Ectodermal cell (in vitro differentiated cells): ENCODE data around the gene MINDY1.
A peak's percentile ranks its signal among the peaks of the same experiment; 100 is the strongest.

Experiments used
- H3K27ac ChIP-seq: 2 replicates; pipeline ENCODE4 v1.7.0; 2013; ENCODE audit warnings: mild to moderate bottlenecking, low read depth, low read length; ENCODE audit not compliant: insufficient read depth, poor library complexity, severe bottlenecking
- H3K27me3 ChIP-seq: 2 replicates; pipeline ENCODE4 v1.7.0; 2013; ENCODE audit warnings: mild to moderate bottlenecking, low read length; ENCODE audit not compliant: insufficient read depth, control insufficient read depth, poor library complexity, severe bottlenecking
- H3K36me3 ChIP-seq: one replicate; pipeline ENCODE4 v1.7.0; 2013; ENCODE audit warnings: low read length; ENCODE audit not compliant: control insufficient read depth, insufficient read depth
- H3K4me1 ChIP-seq: one replicate; pipeline ENCODE4 v1.7.0; 2013; ENCODE audit warnings: low read length; ENCODE audit not compliant: control insufficient read depth, insufficient read depth
- H3K4me3 ChIP-seq: 2 replicates; pipeline ENCODE4 v1.7.0; 2013; ENCODE audit warnings: low read depth, low read length, control low read depth; ENCODE audit not compliant: insufficient read depth
- H3K9me3 ChIP-seq: 2 replicates; pipeline ENCODE4 v1.7.0; 2013; ENCODE audit warnings: mild to moderate bottlenecking, low read length, moderate library complexity; ENCODE audit not compliant: control insufficient read depth
- WGBS, 2 experiments: methylation state at CpG; one replicate each; pipeline ENCODE4 v1.1.7; 2013; ENCODE audit warnings: missing lambda C conversion rate in 2 of 2; 5-methylcytosine and 5-hydroxymethylcytosine counted together

The MINDY1 gene

DNA sequence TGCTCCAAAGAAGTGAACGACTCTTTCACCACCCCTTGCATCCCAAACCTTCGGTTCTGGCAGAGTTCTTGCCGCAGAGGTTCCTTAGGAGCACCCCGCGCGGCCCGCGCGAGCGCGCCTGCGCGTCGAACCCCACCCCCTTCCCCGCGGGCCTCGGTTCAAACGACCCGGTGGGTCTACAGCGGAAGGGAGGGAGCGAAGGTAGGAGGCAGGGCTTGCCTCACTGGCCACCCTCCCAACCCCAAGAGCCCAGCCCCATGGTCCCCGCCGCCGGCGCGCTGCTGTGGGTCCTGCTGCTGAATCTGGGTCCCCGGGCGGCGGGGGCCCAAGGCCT lies 40.9 kb upstream of the MINDY1 start, which contains the start of gene C1orf56:
TSS of gene C1orf56 (plus strand) at position 161 of the 334 bp plus-strand sequence. CDS start at position 258, 97 bp downstream.
- H3K27me3 ChIP-seq = no peaks in the 10 kb centered on the region
- peak within 1 kb of the TSS; percentile 93 for H3K4me3 ChIP-seq
- 0 to 1% methylated on average over 29 of the region's 29 CpGs for WGBS, 2 experiments
- no peaks in the 10 kb centered on the region for H3K36me3 ChIP-seq
- peaks cover 3% of the 10 kb centered on the region for H3K4me1 ChIP-seq
- H3K27ac ChIP-seq = peak within 1 kb of the TSS; percentile 71
- no peaks in the 10 kb centered on the region for H3K9me3 ChIP-seq

GRCh38 chr1:151043163-151043562 lies 36.5 kb upstream of the MINDY1 start:
- 94 to 100% methylated on average over 1 of the region's 1 CpG for WGBS, 2 experiments
- no peak overlapping the region for H3K4me3 ChIP-seq
- H3K27ac ChIP-seq = no peak overlapping the region
- no peaks in the 10 kb centered on the region for H3K27me3 ChIP-seq
- H3K4me1 ChIP-seq = no peaks in the 10 kb centered on the region
- H3K36me3 ChIP-seq = no peaks in the 10 kb centered on the region
- H3K9me3 ChIP-seq = no peaks in the 10 kb centered on the region

DNA sequence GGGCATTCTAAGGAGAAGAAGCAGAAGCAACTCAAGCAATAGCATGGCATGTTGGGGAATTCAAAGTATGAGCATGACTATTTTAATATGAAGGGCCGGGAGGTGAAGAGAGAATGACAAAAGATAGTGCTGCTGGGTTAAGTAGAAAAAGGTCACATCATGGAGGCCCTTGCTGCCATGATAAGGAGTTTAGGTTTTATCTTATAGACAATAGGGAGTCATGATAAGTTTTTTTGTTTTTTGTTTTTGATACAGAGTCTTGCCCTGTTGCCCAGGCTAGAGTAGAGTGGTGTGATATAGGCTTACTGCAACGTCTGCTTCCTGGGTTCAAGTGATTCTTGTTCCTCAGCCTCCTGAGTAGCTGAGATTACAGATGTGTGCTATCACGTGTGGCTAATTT lies 32.8 kb upstream of the MINDY1 start:
- peaks cover 5% of the 10 kb centered on the region for H3K36me3 ChIP-seq
- H3K4me3 ChIP-seq = no peak overlapping the region
- no peak overlapping the region for H3K27ac ChIP-seq
- H3K4me1 ChIP-seq = no peaks in the 10 kb centered on the region
- H3K9me3 ChIP-seq = no peaks in the 10 kb centered on the region
- WGBS, 2 experiments = 84 to 92% methylated on average over 3 of the region's 3 CpGs
- no peaks in the 10 kb centered on the region for H3K27me3 ChIP-seq

- no peaks in the 10 kb centered on the region for H3K9me3 ChIP-seq
- H3K27me3 ChIP-seq = no peaks in the 10 kb centered on the region
- no peaks in the 10 kb centered on the region for H3K4me1 ChIP-seq
- H3K36me3 ChIP-seq = peaks cover 11% of the 10 kb centered on the region
- no peak overlapping the region for H3K27ac ChIP-seq
- WGBS, 2 experiments = 90 to 92% methylated on average over 6 of the region's 6 CpGs
- no peak overlapping the region for H3K4me3 ChIP-seq
Measured at GRCh38 chr1:151037032-151037431, 30.3 kb upstream of the MINDY1 start.

DNA sequence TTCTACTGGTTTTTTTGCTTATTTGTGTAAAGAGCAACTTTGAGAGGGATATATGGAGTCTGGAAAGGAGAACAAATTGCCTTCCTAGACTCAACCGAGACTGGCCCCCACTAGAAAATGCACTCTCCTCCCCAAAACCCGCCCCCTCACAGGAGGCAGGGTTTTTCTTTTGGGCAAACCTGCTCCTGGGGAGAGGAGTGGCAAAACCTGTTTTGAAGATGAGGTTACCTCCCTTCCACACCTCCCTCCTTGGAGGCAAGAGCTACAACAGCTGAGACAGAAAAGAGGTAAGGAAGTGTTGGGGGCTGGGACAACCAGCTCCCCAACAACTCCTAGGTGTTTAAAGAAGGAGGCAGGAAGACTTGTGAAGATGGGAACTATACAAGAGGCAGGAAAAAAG lies 29.7 kb upstream of the MINDY1 start, which contains the start of gene BNIPL:
TSS of gene BNIPL (plus strand) at position 231 of the 400 bp plus-strand sequence. CDS start at position 371, 140 bp downstream.
- Histone ChIP-seq H3K4me3 (no peak within 1 kb of the TSS), H3K36me3 (peaks cover 14% of the 10 kb centered on the region), H3K27me3 (no peaks in the 10 kb centered on the region), H3K9me3 (no peaks in the 10 kb centered on the region), H3K27ac (no peak within 1 kb of the TSS), H3K4me1 (no peaks in the 10 kb centered on the region)
- 47 to 50% methylated on average over 2 of the region's 2 CpGs for WGBS, 2 experiments

DNA sequence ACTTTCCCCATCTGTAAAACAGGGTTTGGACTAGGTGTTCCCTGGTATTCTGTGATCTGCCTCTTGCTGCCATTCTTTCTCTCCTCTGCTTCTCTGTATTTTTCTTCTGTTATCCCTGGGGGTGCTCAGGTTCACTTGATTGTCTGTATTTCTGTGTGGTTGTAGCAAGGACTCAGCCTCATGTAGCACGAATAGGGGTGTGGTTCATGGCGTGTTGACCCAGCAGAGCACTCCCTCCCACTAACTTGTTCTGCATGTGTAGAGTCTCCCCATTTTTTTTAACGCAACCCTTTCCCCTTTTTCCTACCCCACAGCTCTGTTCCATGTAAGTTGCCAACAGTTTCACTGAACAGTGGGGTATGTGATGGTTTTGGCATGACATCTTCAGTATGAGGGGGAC lies 28.5 kb upstream of the MINDY1 start:
- Histone ChIP-seq H3K27me3 (no peaks in the 10 kb centered on the region), H3K27ac (no peak overlapping the region), H3K4me1 (no peaks in the 10 kb centered on the region), H3K9me3 (no peaks in the 10 kb centered on the region), H3K36me3 (peaks cover 18% of the 10 kb centered on the region), H3K4me3 (no peak overlapping the region)
- WGBS, 2 experiments = 86 to 97% methylated on average over 3 of the region's 3 CpGs

DNA sequence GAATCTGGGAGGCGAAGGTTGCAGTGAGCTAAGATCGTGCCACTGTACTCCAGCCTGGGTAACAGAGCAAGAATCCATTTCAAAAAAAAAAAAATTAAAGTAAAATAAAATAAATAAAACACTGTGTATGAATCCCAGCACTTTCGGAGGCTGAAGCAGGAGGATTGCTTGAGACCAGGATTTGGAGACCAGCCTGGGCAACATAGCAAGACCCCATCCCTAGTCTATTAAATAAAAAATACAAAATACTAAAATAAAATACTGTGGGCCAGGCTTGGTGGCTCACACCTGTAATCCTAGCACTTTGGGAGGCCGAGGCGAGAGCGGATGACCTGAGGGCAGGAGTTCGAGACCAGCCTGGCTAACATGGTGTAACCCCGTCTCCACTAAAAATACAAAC lies 25.5 kb upstream of the MINDY1 start:
- WGBS, 2 experiments = 89 to 93% methylated on average over 7 to 8 of the region's 8 CpGs
- H3K27ac ChIP-seq = no peak overlapping the region
- H3K4me1 ChIP-seq = no peaks in the 10 kb centered on the region
- peaks cover 23% of the 10 kb centered on the region for H3K36me3 ChIP-seq
- H3K9me3 ChIP-seq = no peaks in the 10 kb centered on the region
- no peaks in the 10 kb centered on the region for H3K27me3 ChIP-seq
- no peak overlapping the region for H3K4me3 ChIP-seq

- H3K27me3 ChIP-seq = no peaks in the 10 kb centered on the region
- no peak overlapping the region for H3K27ac ChIP-seq
- no peaks in the 10 kb centered on the region for H3K4me1 ChIP-seq
- H3K9me3 ChIP-seq = no peaks in the 10 kb centered on the region
- peaks cover 13% of the 10 kb centered on the region for H3K36me3 ChIP-seq
- no peak overlapping the region for H3K4me3 ChIP-seq
Measured at GRCh38 chr1:151026460-151026859, 19.8 kb upstream of the MINDY1 start.

- Histone ChIP-seq H3K9me3 (no peaks in the 10 kb centered on the region), H3K4me1 (no peaks in the 10 kb centered on the region)
- WGBS, 2 experiments = 44 to 47% methylated on average over 4 to 6 of the region's 6 CpGs
Measured at GRCh38 chr1:151024540-151025146, 17.9 kb upstream of the MINDY1 start.

GRCh38 chr1:151013518-151013917 lies 6.8 kb upstream of the MINDY1 start:
- whole genome bisulfite sequencing, 2 experiments = 96 to 98% methylated on average over 2 of the region's 2 CpGs
- no peak overlapping the region for H3K27ac ChIP-seq
- no peaks in the 10 kb centered on the region for H3K27me3 ChIP-seq
- no peaks in the 10 kb centered on the region for H3K4me1 ChIP-seq
- no peak overlapping the region for H3K4me3 ChIP-seq
- no peaks in the 10 kb centered on the region for H3K9me3 ChIP-seq
- no peaks in the 10 kb centered on the region for H3K36me3 ChIP-seq

More at GRCh38 chr1:151024540-151025146, 17.9 kb upstream of the MINDY1 start:
- Histone ChIP-seq H3K4me3 (no peak overlapping the region), H3K27me3 (no peaks in the 10 kb centered on the region), H3K27ac (no peak overlapping the region), H3K36me3 (peaks cover 8% of the 10 kb centered on the region)
